ENCODE results near the gene NPIPB8. TPM values are rescaled to one million over a fixed set of nuclear protein-coding genes. Genes with fewer than 3 reads are reported as not detected.
A peak's percentile ranks its signal among the peaks of the same experiment; 100 is the strongest.
"Not testable (repeated sequence)": the region's sequence is repeated elsewhere in the genome, so short reads cannot be mapped to it uniquely, and the experiment has no call there.

NPIPB8 gene
- total and polyA plus RNA-seq, 5 experiments from 2014 or later: 0.53 to 5.4 (median 4.5) TPM; not detected in 2

DNA sequence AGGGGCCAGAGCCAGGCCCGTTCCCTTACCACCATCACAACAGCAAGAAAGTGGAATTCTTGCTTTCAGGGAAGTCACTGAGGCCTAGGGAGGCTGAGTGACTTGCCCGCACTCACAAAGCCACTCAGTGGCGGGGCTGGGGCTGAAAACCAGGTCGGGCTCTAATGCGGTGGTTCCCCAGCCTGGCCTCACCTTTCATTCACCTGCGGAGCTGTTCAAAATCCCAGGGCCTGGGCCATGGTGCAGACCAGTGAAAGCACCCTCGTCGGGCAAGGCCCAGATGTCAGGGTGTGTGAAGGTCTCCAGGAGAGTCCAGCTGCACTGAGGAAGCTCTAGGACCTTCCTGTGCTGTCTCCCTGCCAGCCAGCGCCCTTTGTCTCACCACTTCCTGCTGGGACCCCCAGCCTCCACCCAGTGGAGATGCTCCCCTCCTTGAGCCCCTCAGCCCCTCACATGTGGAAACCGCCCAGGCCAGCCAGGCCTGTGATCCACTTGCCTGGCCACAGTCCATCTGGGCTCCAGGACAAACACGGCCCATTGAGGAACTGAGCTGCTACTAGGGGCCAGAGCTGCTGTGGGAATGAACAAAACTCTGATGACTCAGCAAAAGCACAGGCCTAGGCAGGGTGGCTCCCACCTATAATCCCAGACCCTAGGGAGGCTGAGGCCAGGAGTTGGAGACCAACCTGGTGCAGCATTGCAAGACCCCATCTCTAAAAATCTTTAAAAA is 28.8 kb upstream of the NPIPB8 start:
- H3K36me3 Mint-ChIP-seq, ATAC-seq, H3K27me3 Mint-ChIP-seq, H3K9me3 Mint-ChIP-seq, DNase-seq: not testable (repeated sequence)
- Mint-ChIP-seq H3K4me1 (peaks cover 6 to 24% (median 16%) of the 10 kb centered on the region in 4 donors), H3K4me3 (peak overlapping the region in 1 of 10 donors; percentile 40), H3K27ac (peak overlapping the region in 4 of 10 donors; percentile 6 to 81 (median 76))
- POLR2A ChIA-PET: interaction anchor here (0.7 to 1.5 kb wide), 2 partner anchors 55 to 117 kb away, joined by 3 read pairs; partner anchors contain the start of gene CLN3

DNA sequence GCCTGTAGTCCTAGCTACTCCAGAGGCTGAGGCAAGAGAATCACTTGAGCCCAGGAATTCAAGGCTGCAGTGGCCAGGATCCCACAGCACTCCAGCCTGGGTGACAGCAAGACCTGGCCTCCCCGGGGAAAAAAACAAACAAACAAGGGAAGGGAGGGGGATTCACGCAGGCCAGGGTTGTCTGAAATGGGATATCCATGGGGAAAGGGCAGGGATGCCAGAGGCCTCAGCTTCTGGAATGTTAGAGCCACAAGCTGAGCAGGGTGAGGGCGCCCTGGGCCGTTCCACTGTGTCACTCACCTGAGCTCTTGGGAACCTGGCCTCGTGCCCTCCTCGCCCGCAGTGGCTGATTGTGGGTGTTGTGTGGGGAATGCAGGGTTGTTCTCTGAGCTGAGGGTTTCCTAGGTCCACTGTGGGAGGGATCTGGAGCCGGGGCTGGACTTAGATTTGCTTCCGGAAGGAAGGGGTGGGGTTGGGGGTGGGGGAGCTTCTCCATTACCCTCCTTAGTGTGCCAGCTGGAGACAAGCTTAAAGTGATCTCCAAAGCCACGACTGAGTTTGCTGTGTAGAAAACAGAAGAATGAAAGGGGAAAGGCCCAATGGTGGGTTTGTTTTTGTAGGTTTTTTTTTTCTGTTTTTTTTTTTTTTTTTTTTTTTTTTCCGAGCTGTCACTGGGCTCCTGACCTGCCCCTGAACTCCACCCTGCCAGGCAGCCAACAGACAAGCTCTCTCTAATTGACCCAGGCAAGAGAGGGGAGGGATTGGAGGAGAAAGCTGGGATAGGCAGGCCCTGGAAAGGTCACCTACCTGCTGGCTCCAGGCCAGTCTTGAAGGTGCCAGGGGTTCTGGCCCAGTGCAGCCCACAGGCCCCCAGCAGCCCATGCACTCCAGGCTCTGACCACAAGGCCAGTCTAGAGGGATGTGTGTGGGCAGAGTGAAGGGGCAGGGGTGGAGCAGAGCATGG is 28.0 kb upstream of the NPIPB8 start, which contains the start of gene SULT1A1:
SULT1A1 (minus strand) TSS at position 414 of the 964 bp plus-strand sequence. CDS start 1,189 bp downstream, outside the sequence.
- Mint-ChIP-seq H3K9me3 (no peaks in the 10 kb centered on the region), H3K4me3 (peak within 1 kb of the TSS in 4 of 10 donors; percentile 15 to 40 (median 25))

DNA sequence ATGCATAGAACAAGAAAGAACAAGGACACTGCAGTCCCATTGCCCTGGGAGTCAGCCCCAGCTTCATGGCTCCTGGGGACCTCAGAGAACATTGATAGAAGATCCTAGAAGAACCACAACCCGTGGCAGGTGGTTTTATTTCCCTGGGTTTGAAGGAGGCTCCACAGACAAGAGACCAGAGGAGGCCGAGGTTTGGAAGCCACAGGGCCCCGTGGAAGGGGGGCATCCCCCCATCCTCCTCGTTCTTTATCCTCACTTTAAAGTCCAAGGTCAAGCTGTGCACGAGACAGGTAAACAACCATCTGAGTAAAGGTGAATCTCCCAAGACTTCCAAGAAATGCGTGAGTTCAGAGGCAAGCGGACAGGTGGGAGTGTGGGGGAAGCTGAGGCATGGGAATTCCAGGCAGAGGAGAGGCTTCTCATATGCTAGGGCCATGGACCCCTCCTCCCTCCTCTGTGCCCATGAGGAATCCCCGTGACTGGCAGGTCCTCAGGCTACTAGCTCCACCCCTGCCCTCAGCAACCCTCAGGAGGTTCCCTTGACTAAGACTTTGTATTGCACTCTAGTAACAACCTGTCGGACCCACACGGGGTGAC is 27.2 kb upstream of the NPIPB8 start:
- Mint-ChIP-seq H3K4me3 (peak overlapping the region in 3 of 10 donors; percentile 20 to 40 (median 30)), H3K36me3 (peaks cover 0 to 3% (median 0%) of the 10 kb centered on the region in 3 donors)

More for the DNA sequence above, 28.0 kb upstream of the NPIPB8 start, which contains the start of gene SULT1A1:
- Mint-ChIP-seq H3K27ac (peak within 1 kb of the TSS in 9 of 10 donors; percentile 6 to 81 (median 40)), H3K36me3 (peaks cover 0 to 4% (median 3%) of the 10 kb centered on the region in 3 donors), H3K4me1 (peaks cover 6 to 24% (median 16%) of the 10 kb centered on the region in 4 donors), H3K27me3 (no peaks in the 10 kb centered on the region)
- ATAC-seq (no peak), DNase-seq (peak in 1 of 10 donors; percentile 14)
- POLR2A ChIA-PET: interaction anchor here (0.7 to 1.5 kb wide), 3 partner anchors 56 to 381 kb away, joined by 3 to 5 read pairs (median 3); partner anchors contain the start of gene CLN3

DNA sequence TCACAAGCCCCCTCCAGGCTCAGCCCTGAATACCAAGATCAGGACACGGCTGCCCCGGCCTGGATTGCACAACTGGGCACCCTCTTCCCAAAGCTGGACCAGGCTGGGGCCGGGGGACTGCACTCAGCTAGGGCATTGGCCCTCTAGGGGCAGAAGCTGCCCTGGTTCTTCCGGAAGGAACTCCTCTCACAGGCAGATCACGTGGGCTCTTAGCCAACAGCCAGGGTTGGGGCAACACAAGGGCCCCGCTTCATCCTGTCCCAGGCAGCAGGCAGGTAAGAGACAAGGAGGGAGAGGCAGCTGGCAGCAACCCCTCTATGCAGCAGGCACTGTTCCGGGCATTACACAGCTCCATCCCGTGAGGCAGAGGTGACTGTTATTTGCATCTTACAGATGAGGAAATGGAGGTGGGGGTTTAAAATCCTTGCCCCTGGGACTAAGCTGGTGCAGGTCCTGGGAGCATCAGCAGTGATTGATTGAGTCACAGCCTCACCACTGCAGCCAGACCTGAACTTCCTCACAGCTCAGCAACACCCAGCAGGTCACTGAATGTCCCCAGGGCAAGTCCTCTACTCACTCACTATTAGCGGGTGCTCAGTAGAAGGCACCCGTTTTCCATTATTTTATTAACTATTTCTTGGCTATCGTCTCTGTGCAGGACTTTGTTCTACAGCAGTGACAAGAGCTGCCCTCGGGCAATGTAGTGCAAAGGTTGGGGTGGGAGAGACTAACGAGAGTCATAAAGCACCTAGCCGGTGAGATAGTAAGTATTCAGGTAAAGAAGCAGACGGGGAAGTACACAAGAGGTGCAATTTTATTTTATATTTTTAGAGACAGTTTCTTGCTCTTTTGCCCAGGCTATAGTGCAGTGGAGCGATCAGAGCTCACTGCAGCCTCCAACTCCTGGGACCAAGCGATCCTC is 25.2 kb upstream of the NPIPB8 start:
- peaks cover 6 to 25% (median 20%) of the 10 kb centered on the region in 4 donors for H3K4me1 Mint-ChIP-seq
- H3K36me3 Mint-ChIP-seq, DNase-seq, H3K9me3 Mint-ChIP-seq, H3K27me3 Mint-ChIP-seq, H3K4me3 Mint-ChIP-seq, H3K27ac Mint-ChIP-seq, POLR2A ChIA-PET: not testable (repeated sequence)
- peak; percentile 97 to 98 for ATAC-seq

More for the DNA sequence above, 27.2 kb upstream of the NPIPB8 start:
- POLR2A ChIA-PET: interaction anchor here (1.5 kb wide), 1 partner anchor 56 kb away, joined by 3 read pairs; no protein-coding TSS in a partner anchor
- Mint-ChIP-seq H3K27ac (peak overlapping the region in 8 of 10 donors; percentile 20 to 81 (median 40)), H3K4me1 (peaks cover 6 to 24% (median 16%) of the 10 kb centered on the region in 4 donors), H3K27me3 (no peaks in the 10 kb centered on the region), H3K9me3 (no peaks in the 10 kb centered on the region)
- ATAC-seq (no peak), DNase-seq (no peak)

DNA sequence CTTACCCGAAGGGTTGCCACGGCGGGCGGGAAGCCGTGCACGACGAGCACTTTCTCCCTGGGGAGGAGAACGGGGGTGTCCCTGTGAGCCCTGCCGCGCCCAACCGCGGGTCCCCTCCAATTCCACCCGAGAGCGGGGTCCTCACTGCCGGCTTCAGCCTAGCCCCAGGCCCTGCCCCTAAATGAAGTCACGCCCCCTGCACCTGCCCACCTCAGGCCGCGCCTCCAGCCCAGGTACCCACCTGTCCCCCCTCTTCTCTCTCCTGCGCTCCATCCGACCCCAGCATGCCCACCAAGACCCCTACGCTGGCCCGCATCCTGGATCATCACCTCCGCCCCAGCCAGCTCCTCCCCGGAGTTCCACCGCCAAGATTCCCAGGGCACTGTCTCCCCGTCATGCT is 24.0 kb upstream of the NPIPB8 start:
- H3K36me3 Mint-ChIP-seq: peaks cover 0 to 19% (median 2%) of the 10 kb centered on the region in 3 donors
- H3K9me3 Mint-ChIP-seq, ATAC-seq, H3K27me3 Mint-ChIP-seq, DNase-seq, H3K4me3 Mint-ChIP-seq, H3K27ac Mint-ChIP-seq, POLR2A ChIA-PET: not testable (repeated sequence)
- peaks cover 6 to 25% (median 20%) of the 10 kb centered on the region in 4 donors for H3K4me1 Mint-ChIP-seq

DNA sequence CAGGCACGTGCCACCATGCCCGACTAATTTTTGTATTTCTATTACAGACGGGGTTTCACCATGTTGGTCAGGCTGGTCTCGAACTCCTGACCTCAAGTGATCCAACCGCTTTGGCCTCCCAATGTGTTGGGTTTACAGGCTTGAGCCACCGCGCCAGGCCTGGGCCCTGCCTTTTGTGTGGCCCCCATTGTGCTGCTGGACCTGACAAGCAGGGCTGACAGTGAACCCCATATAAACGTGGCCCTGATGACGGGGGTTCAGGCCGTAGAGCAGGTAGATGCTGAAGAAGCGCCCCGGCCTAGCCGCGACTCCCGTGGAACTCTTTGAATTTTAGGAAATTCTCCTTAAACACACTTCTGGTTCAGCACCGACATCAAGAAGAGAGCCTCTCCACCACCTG is 23.3 kb upstream of the NPIPB8 start:
- ATAC-seq, H3K4me3 Mint-ChIP-seq, H3K27me3 Mint-ChIP-seq, H3K9me3 Mint-ChIP-seq, DNase-seq, POLR2A ChIA-PET: not testable (repeated sequence)
- H3K36me3 Mint-ChIP-seq: peaks cover 0 to 25% (median 5%) of the 10 kb centered on the region in 3 donors
- peak overlapping the region in 1 of 10 donors; percentile 40 for H3K27ac Mint-ChIP-seq
- H3K4me1 Mint-ChIP-seq: peaks cover 6 to 21% (median 16%) of the 10 kb centered on the region in 4 donors

DNA sequence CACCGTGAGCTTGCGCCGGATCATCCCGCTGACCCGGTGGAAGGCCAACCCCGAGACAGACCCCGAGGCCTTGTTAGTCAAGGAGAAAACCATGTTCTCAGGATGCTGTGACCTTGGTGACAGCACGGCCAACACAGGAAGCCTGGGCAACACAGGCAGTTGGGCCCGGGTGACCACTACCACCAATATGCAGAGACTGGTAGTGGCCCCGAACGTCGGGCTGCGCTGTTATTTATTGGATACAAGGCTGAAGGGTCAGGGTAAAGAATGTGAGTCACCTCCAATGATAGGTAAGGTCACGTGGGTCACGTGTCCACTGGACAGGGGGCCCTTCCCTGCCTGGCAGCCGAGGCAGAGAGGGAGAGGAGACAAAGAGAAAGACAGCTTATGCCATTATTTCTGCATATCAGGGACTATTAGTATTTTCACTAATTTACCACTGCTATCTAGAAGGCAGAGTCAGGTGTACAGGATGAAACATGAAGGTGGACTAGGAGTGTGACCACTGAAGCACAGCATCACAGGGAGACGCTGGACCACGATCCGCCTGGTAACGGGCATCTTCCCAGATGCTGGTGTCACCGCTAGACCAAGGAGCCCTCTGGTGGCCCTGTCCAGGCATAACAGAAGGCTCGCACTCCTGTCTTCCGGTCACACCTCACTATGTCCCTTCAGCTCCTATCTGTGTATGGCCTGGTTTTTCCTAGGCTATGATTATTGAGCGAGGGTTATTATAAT is 22.2 kb upstream of the NPIPB8 start:
- H3K27ac Mint-ChIP-seq, ATAC-seq, H3K9me3 Mint-ChIP-seq, H3K4me3 Mint-ChIP-seq, H3K27me3 Mint-ChIP-seq, POLR2A ChIA-PET: not testable (repeated sequence)
- Mint-ChIP-seq H3K36me3 (peaks cover 0 to 33% (median 5%) of the 10 kb centered on the region in 3 donors), H3K4me1 (peaks cover 4 to 14% (median 7%) of the 10 kb centered on the region in 4 donors)
- peak in 3 of 10 donors; percentile 22 to 26 (median 22) for DNase-seq

DNA sequence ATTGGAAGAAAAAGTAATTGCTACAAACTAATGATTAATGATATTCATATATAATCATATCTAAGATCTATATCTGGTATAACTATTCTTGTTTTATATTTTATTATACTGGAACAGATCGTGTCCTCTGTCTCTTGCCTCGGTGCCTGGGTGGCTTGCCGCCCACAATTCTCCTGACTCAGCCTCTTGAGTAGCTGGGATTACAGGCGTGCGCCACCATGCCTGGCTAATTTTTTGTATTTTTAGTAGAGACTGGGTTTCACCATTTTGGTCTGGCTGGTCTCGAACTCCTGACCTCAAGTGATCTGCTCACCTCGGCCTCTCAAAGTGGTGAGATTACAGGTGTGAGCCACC is 21.7 kb upstream of the NPIPB8 start:
- POLR2A ChIA-PET, DNase-seq, H3K27me3 Mint-ChIP-seq, ATAC-seq, H3K4me3 Mint-ChIP-seq, H3K9me3 Mint-ChIP-seq: not testable (repeated sequence)
- H3K4me1 Mint-ChIP-seq: peaks cover 0 to 14% (median 2%) of the 10 kb centered on the region in 4 donors
- peaks cover 0 to 38% (median 5%) of the 10 kb centered on the region in 3 donors for H3K36me3 Mint-ChIP-seq
- H3K27ac Mint-ChIP-seq: peak overlapping the region in 2 of 10 donors; percentile 55 to 75

DNA sequence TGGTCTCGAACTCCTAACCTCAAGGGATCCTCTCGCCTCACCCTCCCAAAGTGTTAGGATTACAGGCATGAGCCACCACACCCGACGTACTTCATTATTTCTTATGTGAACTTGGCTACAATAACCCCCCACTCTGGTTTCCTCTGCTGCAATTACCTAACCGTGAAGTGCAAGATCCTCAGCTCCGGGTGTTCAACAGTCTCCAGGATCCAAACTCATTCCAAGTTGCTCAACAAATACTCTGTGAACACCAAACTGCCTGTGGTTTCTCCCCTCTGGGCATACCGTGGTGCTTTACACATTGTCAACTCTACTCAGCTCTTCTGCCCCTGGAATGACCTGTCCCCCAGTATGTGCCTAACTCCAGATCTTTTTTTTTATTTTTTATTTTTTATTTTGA is 21.2 kb upstream of the NPIPB8 start:
- H3K36me3 Mint-ChIP-seq: peaks cover 0 to 39% (median 5%) of the 10 kb centered on the region in 3 donors

DNA sequence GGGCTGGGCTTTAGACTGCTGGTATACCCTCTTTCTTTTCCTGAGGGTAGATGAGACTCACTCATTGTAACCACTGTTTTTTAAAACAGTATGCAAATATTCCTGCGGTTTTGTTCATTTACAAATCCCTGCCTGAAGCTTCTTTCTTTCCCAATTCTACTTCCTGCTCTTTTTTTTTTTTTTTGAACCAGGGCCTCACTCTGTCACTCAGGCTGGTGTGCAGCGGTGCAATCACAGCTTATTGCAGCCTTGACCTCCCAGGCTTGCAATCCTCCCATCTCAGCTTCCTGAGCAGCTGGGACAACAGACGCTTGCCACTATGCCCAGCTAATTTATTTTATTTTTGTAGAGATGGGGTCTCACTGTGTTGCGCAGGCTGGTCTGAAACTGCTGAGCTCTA is 20.0 kb upstream of the NPIPB8 start:
- POLR2A ChIA-PET: no interaction called here
- Mint-ChIP-seq H3K9me3 (no peaks in the 10 kb centered on the region), H3K36me3 (peaks cover 0 to 39% (median 5%) of the 10 kb centered on the region in 3 donors), H3K27ac (no peak overlapping the region), H3K4me1 (peaks cover 11 to 26% (median 16%) of the 10 kb centered on the region in 4 donors), H3K4me3 (no peak overlapping the region), H3K27me3 (no peaks in the 10 kb centered on the region)
- DNase-seq (no peak), ATAC-seq (no peak)

More for the DNA sequence above, 21.2 kb upstream of the NPIPB8 start:
- Mint-ChIP-seq H3K27ac (peak overlapping the region in 3 of 10 donors; percentile 20 to 75 (median 55)), H3K27me3 (no peaks in the 10 kb centered on the region), H3K4me1 (peaks cover 2 to 16% (median 5%) of the 10 kb centered on the region in 4 donors), H3K9me3 (no peaks in the 10 kb centered on the region), H3K4me3 (no peak overlapping the region)
- POLR2A ChIA-PET: no interaction called here
- ATAC-seq (no peak), DNase-seq (no peak)

Measured in naive thymus-derived CD8-positive, alpha-beta T cell (primary cell).